Pulmonary artery endothelial cell (primary cell): ENCODE data around the gene MED10. TPM values are rescaled to one million over a fixed set of nuclear protein-coding genes. Genes with fewer than 3 reads are reported as not detected.

Source experiments
- DNase-seq: peaks from one replicate; pipeline ENCODE4 v3.0.0-alpha.2; 2011; ENCODE audit warnings: low read depth, low spot score
- total RNA-seq: library from RNA; depleted of rRNA; stranded (reverse); fragments of >200 nt; gene quantifications from 2 replicates; pipeline ENCODE4 v1.2.3, GENCODE V29; 2014

MED10 gene
- total RNA-seq = 9.2 and 12.9 TPM in 2 replicates

GRCh38 chr5:6377905-6378765 is at the start of gene MED10:
MED10 (minus strand) TSS chr5:6378547; CDS start chr5:6378483, 64 bp downstream.
- peak; percentile 44 for DNase-seq

GRCh38 chr5:6427694-6428093 is 49.3 kb upstream of the MED10 start:
- no peak for DNase-seq

GRCh38 chr5:6424700-6425099 is 46.4 kb upstream of the MED10 start:
- no peak for DNase-seq

GRCh38 chr5:6424110-6424659 is 45.8 kb upstream of the MED10 start:
- no peak for DNase-seq

GRCh38 chr5:6423327-6424109 is 45.2 kb upstream of the MED10 start:
- DNase-seq = no peak

- peak; percentile 35 for DNase-seq
These were observed 41.0 kb upstream of the MED10 start for GRCh38 chr5:6419340-6419852.

- DNase-seq = no peak
These were observed 40.4 kb upstream of the MED10 start for GRCh38 chr5:6418679-6419276.

GRCh38 chr5:6417657-6418056 is 39.3 kb upstream of the MED10 start:
- DNase-seq = no peak

GRCh38 chr5:6412811-6413210 is 34.5 kb upstream of the MED10 start:
- no peak for DNase-seq

- no peak for DNase-seq
These were observed 32.8 kb upstream of the MED10 start for GRCh38 chr5:6411141-6411540.

- no peak for DNase-seq
These were observed 32.1 kb upstream of the MED10 start for GRCh38 chr5:6410421-6410820.

- DNase-seq = no peak
These were observed 30.5 kb upstream of the MED10 start for GRCh38 chr5:6408627-6409446.

GRCh38 chr5:6408260-6408596 is 29.9 kb upstream of the MED10 start:
- DNase-seq = no peak

GRCh38 chr5:6407558-6408259 is 29.4 kb upstream of the MED10 start:
- no peak for DNase-seq

GRCh38 chr5:6405591-6405990 is 27.2 kb upstream of the MED10 start:
- no peak for DNase-seq

- DNase-seq = no peak
These were observed 25.8 kb upstream of the MED10 start for GRCh38 chr5:6404129-6404528.

- no peak for DNase-seq
These were observed 25.1 kb upstream of the MED10 start for GRCh38 chr5:6403416-6403815.

- DNase-seq = no peak
These were observed 24.6 kb upstream of the MED10 start for GRCh38 chr5:6402939-6403338.

- DNase-seq = no peak
These were observed 23.1 kb upstream of the MED10 start for GRCh38 chr5:6401410-6401809.
